Sigmoid colon (tissue), 4 donors: ENCODE measurements around the gene SAMD4A.

Experiments used
- CTCF ChIP-seq, 4 experiments: fragments of 450-650 bp in 3 of 4; fragments of 200-600 bp in 1 of 4; IDR thresholded peaks; one replicate each; pipeline ENCODE4 v1.5.1; 2016 to 2019; ENCODE audit warnings: antibody characterized with exemption in 4 of 4, mild to moderate bottlenecking in 3 of 4, moderate library complexity in 2 of 4
- EP300 ChIP-seq, 4 donors: sonication (generic); formaldehyde crosslinking; IDR thresholded peaks; one replicate each; pipeline ENCODE4 v1.6.1; 2017; ENCODE audit warnings: antibody characterized with exemption in 4 of 4
- POLR2A ChIP-seq, 2 donors: fragments of 450-650 bp; IDR thresholded peaks; one replicate each; pipeline ENCODE4 v1.6.1; 2016; ENCODE audit warnings: antibody characterized with exemption in 2 of 2, mild to moderate bottlenecking in 2 of 2, moderate library complexity in 2 of 2
- POLR2AphosphoS5 ChIP-seq, 4 donors: sonication (generic); formaldehyde crosslinking; IDR thresholded peaks; one replicate each; pipeline ENCODE4 v1.6.1; 2017; ENCODE audit warnings: antibody characterized with exemption in 4 of 4

- TF ChIP-seq POLR2AphosphoS5 (IDR thresholded peaks at IDR 0.05) (no peak), CTCF (IDR thresholded peaks at IDR 0.05) (no peak), EP300 (IDR thresholded peaks at IDR 0.05) (no peak), POLR2A (IDR thresholded peaks at IDR 0.05) (no peak)
Observed at GRCh38 chr14:54754623-54755386, 187.9 kb downstream of the SAMD4A start.
